ENCODE measurements around the gene DTNB.

DTNB gene

DNA sequence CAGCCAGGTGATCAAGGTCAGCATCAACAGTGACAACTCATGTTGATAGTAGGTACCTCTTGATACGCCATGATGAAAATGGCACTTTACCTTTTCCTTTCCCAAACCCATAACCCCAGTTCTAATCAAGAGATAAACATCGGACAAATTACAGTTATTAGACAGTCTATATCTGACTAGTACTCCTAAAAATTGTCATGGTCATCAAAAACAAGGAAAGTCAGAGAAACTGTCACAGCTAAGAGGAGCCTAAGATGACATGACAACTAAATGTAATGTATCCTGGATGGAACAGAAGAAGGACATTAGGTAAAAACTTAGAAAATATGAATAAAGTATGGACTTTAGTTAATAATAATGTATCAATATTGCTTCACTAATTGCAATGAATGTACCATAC, 234.6 kb downstream of the DTNB start:
- DNase-seq (ENCODE audit: low read depth), result no peak
- TF ChIP-seq, protein P1, sequence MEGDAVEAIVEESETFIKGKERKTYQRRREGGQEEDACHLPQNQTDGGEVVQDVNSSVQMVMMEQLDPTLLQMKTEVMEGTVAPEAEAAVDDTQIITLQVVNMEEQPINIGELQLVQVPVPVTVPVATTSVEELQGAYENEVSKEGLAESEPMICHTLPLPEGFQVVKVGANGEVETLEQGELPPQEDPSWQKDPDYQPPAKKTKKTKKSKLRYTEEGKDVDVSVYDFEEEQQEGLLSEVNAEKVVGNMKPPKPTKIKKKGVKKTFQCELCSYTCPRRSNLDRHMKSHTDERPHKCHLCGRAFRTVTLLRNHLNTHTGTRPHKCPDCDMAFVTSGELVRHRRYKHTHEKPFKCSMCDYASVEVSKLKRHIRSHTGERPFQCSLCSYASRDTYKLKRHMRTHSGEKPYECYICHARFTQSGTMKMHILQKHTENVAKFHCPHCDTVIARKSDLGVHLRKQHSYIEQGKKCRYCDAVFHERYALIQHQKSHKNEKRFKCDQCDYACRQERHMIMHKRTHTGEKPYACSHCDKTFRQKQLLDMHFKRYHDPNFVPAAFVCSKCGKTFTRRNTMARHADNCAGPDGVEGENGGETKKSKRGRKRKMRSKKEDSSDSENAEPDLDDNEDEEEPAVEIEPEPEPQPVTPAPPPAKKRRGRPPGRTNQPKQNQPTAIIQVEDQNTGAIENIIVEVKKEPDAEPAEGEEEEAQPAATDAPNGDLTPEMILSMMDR (IDR thresholded peaks at IDR 0.05; ENCODE audit: control insufficient read depth, extremely low read depth, insufficient read depth), result no peak
- H3K4me3 ChIP-seq (ENCODE audit: low read depth, low read length), result no peak overlapping the region

DNA sequence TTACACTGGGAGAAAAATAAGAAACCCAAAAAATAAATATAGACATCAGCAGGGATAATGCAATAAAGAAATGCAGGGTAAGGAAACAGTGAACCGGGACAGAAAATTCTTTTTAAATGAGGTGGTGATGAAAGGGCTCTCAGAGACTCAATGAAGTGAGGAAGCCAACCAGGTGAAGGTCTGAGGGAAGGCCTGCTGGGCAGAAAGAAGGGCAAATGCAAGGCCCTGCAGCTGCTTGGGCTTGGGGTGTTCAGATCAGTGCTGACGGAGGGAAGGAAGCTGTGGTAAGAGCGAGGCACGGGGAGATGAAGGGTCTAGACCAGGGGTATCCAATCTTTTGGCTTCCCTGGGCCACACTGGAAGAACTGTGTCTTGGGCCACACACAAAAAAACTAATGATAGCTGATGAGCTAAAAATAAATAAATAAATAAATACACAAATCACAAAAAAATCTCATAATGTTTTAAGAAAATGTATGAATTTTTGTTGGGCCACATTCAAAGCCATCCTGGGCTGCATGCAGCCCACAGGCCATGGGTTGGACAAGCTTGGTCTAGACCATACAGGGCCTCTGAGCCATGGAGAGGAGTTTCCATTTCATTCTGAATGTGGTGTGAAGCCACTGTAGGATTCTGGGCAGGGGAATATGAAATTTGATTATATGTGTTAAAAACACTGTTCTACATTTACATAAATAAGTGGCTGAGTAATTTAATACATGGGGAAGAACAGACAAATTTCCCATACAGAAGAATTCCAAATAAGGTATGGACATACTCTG, 235.3 kb downstream of the DTNB start:
- no peak for DNase-seq (ENCODE audit: low read depth)
- no peak overlapping the region for H3K4me3 ChIP-seq (ENCODE audit: low read depth, low read length)
- TF ChIP-seq, protein P1 (IDR thresholded peaks at IDR 0.05; ENCODE audit: control insufficient read depth, extremely low read depth, insufficient read depth), result no peak

DNA sequence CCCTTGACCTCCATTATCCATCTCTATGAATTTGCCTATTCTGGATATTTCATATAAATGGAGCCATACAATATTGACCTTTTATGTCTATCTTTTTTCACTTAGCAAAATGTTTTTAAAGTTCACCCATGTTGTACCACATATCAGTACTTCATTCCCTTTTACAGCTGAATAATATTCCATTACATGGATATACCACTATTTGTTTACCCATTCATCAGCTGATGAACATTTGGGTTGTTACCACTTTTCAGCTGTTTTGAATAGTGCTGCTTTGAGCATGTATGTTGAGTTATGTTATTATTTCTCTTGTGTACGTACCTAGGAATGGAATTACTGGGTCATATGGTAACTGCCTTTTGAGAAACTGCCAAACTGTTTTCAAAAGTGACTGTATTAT, 238.0 kb downstream of the DTNB start:
- TF ChIP-seq, protein P1 (IDR thresholded peaks at IDR 0.05; ENCODE audit: control insufficient read depth, extremely low read depth, insufficient read depth), result no peak
- no peak overlapping the region for H3K4me3 ChIP-seq (ENCODE audit: low read depth, low read length)
- no peak for DNase-seq (ENCODE audit: low read depth)

DNA sequence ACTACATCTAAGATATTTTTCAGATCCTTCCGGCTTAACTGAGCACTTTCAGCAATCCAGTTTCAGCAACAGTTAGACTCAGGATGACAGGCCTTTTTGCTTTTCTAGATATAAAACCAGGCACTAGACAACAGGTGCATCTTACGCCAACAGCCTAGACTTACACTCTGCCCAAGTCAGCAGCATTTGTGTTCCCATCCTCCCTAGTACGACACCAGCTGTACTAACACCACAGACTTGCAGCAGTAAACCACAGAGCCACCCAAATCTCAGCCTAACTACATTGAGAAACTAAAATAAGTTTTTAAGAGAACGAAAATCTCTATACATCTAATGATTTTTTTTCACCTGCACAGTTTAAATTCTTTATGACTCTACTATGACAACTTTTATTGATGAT, 241.8 kb downstream of the DTNB start:
- DNase-seq (ENCODE audit: low read depth), result no peak
- TF ChIP-seq, protein P1 (IDR thresholded peaks at IDR 0.05; ENCODE audit: control insufficient read depth, extremely low read depth, insufficient read depth), result no peak
- H3K4me3 ChIP-seq (ENCODE audit: low read depth, low read length), result no peak overlapping the region

DNA sequence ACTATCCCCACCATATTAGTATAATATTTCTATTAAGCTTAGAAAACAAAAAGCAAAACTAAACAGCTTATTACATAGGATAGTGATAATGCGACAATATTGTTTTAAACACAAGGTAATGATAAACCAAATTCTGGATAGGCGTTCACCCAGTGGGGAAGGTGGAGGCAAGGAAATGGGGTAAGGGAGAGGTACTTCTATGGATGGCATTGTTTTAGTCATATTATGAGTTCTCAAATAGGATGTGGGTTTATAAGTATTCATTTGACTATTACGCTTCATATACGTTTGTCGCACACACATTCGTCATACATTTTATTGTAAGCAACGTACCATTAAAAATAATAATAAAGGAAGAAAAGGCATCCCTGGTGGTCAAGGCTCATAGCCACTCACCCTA, 242.8 kb downstream of the DTNB start:
- TF ChIP-seq, protein P1 (IDR thresholded peaks at IDR 0.05; ENCODE audit: control insufficient read depth, extremely low read depth, insufficient read depth), result no peak
- no peak overlapping the region for H3K4me3 ChIP-seq (ENCODE audit: low read depth, low read length)

DNA sequence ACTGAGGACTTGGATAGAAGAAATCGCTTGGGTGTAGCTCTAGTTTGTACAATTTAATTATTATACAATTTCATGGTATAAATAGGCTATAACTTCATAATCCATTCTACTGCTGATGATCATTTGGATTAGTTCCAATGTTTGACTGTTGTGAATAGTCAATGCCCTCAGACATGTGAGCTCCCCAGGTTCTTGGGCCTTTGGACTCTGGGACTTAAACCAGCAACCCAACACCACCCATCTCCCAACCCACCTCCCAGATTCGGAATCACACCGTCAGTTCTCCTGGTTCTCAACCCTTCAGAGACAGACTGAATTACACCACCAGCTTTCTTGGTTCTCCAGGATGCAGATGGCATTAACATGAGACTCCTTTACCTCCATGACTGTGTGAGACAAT, 247.1 kb downstream of the DTNB start:
- no peak overlapping the region for H3K4me3 ChIP-seq (ENCODE audit: low read depth, low read length)
- TF ChIP-seq, protein P1 (IDR thresholded peaks at IDR 0.05; ENCODE audit: control insufficient read depth, extremely low read depth, insufficient read depth), result no peak
- no peak for DNase-seq (ENCODE audit: low read depth)

More for the DNA sequence above, 242.8 kb downstream of the DTNB start:
- DNase-seq (ENCODE audit: low read depth), result no peak

Data from LNCaP clone FGC (cell line).